C4-2B (cell line): ENCODE measurements around the gene KLC3.

Experiments used
- CTCF ChIP-seq: fragments of 450-650 bp; conservative IDR thresholded peaks from 2 replicates; pipeline ENCODE4 v1.5.1; 2017; ENCODE audit warnings: mild to moderate bottlenecking
- ZFX ChIP-seq: fragments of 450-650 bp; IDR thresholded peaks from 2 replicates; pipeline ENCODE4 v1.6.1; 2017

GRCh38 chr19:45331411-45331810, 9.1 kb upstream of the KLC3 start:
- TF ChIP-seq CTCF (no peak), ZFX (no peak)
